Esophagus squamous epithelium (tissue), 4 donors: ENCODE measurements around the gene KLHL14.

Source experiments
- CTCF ChIP-seq, 6 experiments: fragments of 450-650 bp in 4 of 6; fragments of 200-600 bp in 2 of 6; sonication (generic) in 2 of 6; IDR thresholded peaks; one replicate each; pipeline ENCODE4 v1.5.1; 2016 to 2019; ENCODE audit warnings: antibody characterized with exemption in 6 of 6, mild to moderate bottlenecking in 4 of 6, moderate library complexity in 4 of 6
- POLR2A ChIP-seq, 4 donors: fragments of 450-650 bp; IDR thresholded peaks; one replicate each; pipeline ENCODE4 v1.6.1; 2017; ENCODE audit warnings: antibody characterized with exemption in 4 of 4, mild to moderate bottlenecking in 4 of 4, moderate library complexity in 3 of 4

GRCh38 chr18:32629981-32630700 is 142.7 kb downstream of the KLHL14 start:
- TF ChIP-seq POLR2A (IDR thresholded peaks at IDR 0.05) (no peak), CTCF (IDR thresholded peaks at IDR 0.05) (no peak)
